OCI-LY7 (cell line): ENCODE measurements around the gene GGA2. TPM values are rescaled to one million over a fixed set of nuclear protein-coding genes. Genes with fewer than 3 reads are reported as not detected.
"Not testable (repeated sequence)": the region's sequence is repeated elsewhere in the genome, so short reads cannot be mapped to it uniquely, and the experiment has no call there.

Experiments used
- BruUV-seq: library from RNA; stranded (reverse); fragments of 400-500 nt; replicated peaks from 2 replicates; lab custom pipeline; 2021; lab: Mats Ljungman, UMichigan
- CTCF ChIA-PET: fragments of 300-600 bp; sonication (Branson Sonifier 250); formaldehyde crosslinking; loops from one replicate; lab custom pipeline; 2022; ENCODE audit warnings: antibody characterized with exemption; ENCODE audit not compliant: unreplicated experiment; lab: Charles Lee
- POLR2A ChIA-PET: fragments of 300-600 bp; sonication (Branson Sonifier 250); formaldehyde crosslinking; loops from one replicate; lab custom pipeline; 2022; ENCODE audit warnings: antibody characterized with exemption; lab: Charles Lee
- DNase-seq: peaks from one replicate; pipeline ENCODE4 v3.0.0-alpha.2; 2015; ENCODE audit warnings: low spot score
- H2AFZ ChIP-seq: fragments of 200-600 bp; sonication (generic), shearing (Covaris generic); 2 replicates; pipeline ENCODE4 v1.6.1; 2014; ENCODE audit warnings: mild to moderate bottlenecking, antibody characterized with exemption, low read length, moderate library complexity
- H3K27ac ChIP-seq: fragments of 200-600 bp; sonication (generic); 2 replicates; pipeline ENCODE4 v1.5.1; 2014; ENCODE audit warnings: mixed run types, low read depth, mild to moderate bottlenecking, moderate library complexity, low read length, inconsistent platforms; ENCODE audit not compliant: poor library complexity, severe bottlenecking
- H3K36me3 ChIP-seq: fragments of 200-600 bp; sonication (generic); 2 replicates; pipeline ENCODE4 v1.6.1; 2014; ENCODE audit warnings: mild to moderate bottlenecking, antibody characterized with exemption, low read length, moderate library complexity, mixed read lengths; ENCODE audit not compliant: insufficient read depth
- H3K4me1 ChIP-seq: fragments of 200-600 bp; sonication (generic); 2 replicates; pipeline ENCODE4 v1.5.1; 2014; ENCODE audit warnings: mild to moderate bottlenecking, low read length; ENCODE audit not compliant: insufficient read depth, poor library complexity, severe bottlenecking
- H3K4me2 ChIP-seq: fragments of 200-600 bp; sonication (generic); 2 replicates; pipeline ENCODE4 v1.6.1; 2014; ENCODE audit warnings: mild to moderate bottlenecking, low read length
- H3K4me3 ChIP-seq: fragments of 200-600 bp; sonication (generic); 2 replicates; pipeline ENCODE4 v1.5.1; 2014; ENCODE audit warnings: mild to moderate bottlenecking, low read depth, low read length; ENCODE audit not compliant: poor library complexity, severe bottlenecking
- H3K79me2 ChIP-seq: fragments of 200-600 bp; sonication (generic); 2 replicates; pipeline ENCODE4 v1.6.1; 2016; ENCODE audit warnings: low read depth, mild to moderate bottlenecking, low read length, moderate library complexity, mixed read lengths; ENCODE audit not compliant: insufficient read depth
- H3K9me2 ChIP-seq: fragments of 200-600 bp; sonication (generic); 2 replicates; pipeline ENCODE4 v1.6.1; 2016; ENCODE audit warnings: mild to moderate bottlenecking, low read length, mixed read lengths; ENCODE audit not compliant: insufficient read depth
- H3K9me3 ChIP-seq: fragments of 200-600 bp; sonication (generic); 2 replicates; pipeline ENCODE4 v1.6.1; 2014; ENCODE audit warnings: mild to moderate bottlenecking, mixed run types, low read length, mixed read lengths
- H4K20me1 ChIP-seq: fragments of 200-600 bp; sonication (generic); 2 replicates; pipeline ENCODE4 v1.6.1; 2014; ENCODE audit warnings: mild to moderate bottlenecking, antibody characterized with exemption, low read length, moderate library complexity, mixed read lengths; ENCODE audit not compliant: insufficient read depth
- EZH2phosphoT487 ChIP-seq: fragments of 200-600 bp; sonication (generic); IDR thresholded peaks from 2 replicates; pipeline ENCODE4 v1.6.1; 2018; ENCODE audit warnings: low read depth, borderline replicate concordance, mild to moderate bottlenecking, mixed run types, antibody characterized with exemption, low read length, moderate library complexity, mixed read lengths
- intact Hi-C: fragments of 100-400 bp; cut with micrococcal nuclease; formaldehyde crosslinking; loops from one replicate; pipeline ENCODE4 v1.10.0; 2022; ENCODE audit not compliant: unreplicated experiment
- total RNA-seq, 2 experiments: library from RNA; depleted of rRNA in 1 of 2; stranded (reverse); fragments of >200 nt in 1 of 2; shearing (Covaris generic) in 1 of 2; gene quantifications; 2 replicates each; pipeline ENCODE4 v1.2.3, GENCODE V29; 2014 to 2022
- TF ChIP-seq, protein P1 (sequence below): fragments of 200-600 bp; sonication (generic); conservative IDR thresholded peaks from 2 replicates; pipeline ENCODE4 v1.5.1; 2014; ENCODE audit warnings: mild to moderate bottlenecking, antibody characterized with exemption, low read length, moderate library complexity, mixed read lengths

Gene GGA2
- total RNA-seq, 2 experiments from 2014 or later = 213 to 580 TPM

DNA sequence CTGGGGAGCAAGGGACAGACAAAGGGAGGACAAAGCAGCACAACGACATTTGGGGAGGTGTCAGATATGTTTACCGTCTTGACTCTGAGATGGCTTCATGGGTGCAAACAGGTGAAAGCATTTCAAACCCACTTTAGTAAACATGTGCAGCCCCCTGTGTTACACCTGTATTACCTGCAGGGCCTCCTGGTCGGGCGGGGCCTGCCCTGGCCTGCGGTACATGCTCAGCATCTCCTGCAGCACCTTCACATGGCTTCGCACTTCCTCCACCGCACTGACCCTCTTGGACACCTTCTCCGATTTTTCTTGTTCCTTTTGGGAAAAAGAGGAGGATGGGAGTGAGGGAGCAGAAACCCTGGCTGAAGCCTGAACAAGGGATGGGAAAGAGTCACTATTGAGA, 24.5 kb downstream of the GGA2 start:
- Histone ChIP-seq H3K4me1 (no peaks in the 10 kb centered on the region), H3K4me2 (no peak overlapping the region), H3K79me2 (peaks cover 16% of the 10 kb centered on the region; the same call in 1 of the 2 replicates), H3K36me3 (peaks cover 100% of the 10 kb centered on the region), H3K9me3 (no peaks in the 10 kb centered on the region), H3K4me3 (no peak overlapping the region), H3K27ac (no peak overlapping the region), H4K20me1 (peaks cover 5% of the 10 kb centered on the region; the same call in 1 of the 2 replicates), H2AFZ (no peak overlapping the region), H3K9me2 (no peaks in the 10 kb centered on the region)
- ChIA-PET POLR2A (no interaction called here), CTCF (no interaction called here)
- intact Hi-C loops = no loop called here
- no peak for DNase-seq
- TF ChIP-seq, protein P1, sequence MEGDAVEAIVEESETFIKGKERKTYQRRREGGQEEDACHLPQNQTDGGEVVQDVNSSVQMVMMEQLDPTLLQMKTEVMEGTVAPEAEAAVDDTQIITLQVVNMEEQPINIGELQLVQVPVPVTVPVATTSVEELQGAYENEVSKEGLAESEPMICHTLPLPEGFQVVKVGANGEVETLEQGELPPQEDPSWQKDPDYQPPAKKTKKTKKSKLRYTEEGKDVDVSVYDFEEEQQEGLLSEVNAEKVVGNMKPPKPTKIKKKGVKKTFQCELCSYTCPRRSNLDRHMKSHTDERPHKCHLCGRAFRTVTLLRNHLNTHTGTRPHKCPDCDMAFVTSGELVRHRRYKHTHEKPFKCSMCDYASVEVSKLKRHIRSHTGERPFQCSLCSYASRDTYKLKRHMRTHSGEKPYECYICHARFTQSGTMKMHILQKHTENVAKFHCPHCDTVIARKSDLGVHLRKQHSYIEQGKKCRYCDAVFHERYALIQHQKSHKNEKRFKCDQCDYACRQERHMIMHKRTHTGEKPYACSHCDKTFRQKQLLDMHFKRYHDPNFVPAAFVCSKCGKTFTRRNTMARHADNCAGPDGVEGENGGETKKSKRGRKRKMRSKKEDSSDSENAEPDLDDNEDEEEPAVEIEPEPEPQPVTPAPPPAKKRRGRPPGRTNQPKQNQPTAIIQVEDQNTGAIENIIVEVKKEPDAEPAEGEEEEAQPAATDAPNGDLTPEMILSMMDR = no peak
- TF ChIP-seq EZH2phosphoT487 = no peak
- no TSS peak for BruUV-seq

- TF ChIP-seq, protein P1 = no peak
- no peak for TF ChIP-seq EZH2phosphoT487
- Histone ChIP-seq H2AFZ (no peak overlapping the region), H3K27ac (no peak overlapping the region), H4K20me1 (peaks cover 5% of the 10 kb centered on the region; the same call in 1 of the 2 replicates), H3K9me2 (no peaks in the 10 kb centered on the region), H3K4me3 (no peak overlapping the region), H3K4me1 (no peaks in the 10 kb centered on the region), H3K4me2 (no peak overlapping the region), H3K9me3 (no peaks in the 10 kb centered on the region), H3K79me2 (peaks cover 15% of the 10 kb centered on the region; the same call in 1 of the 2 replicates), H3K36me3 (peaks cover 100% of the 10 kb centered on the region)
- POLR2A ChIA-PET = no interaction called here
- intact Hi-C loops = no loop called here
- CTCF ChIA-PET = no interaction called here
- DNase-seq = no peak
- BruUV-seq = no TSS peak
These were observed 25.1 kb downstream of the GGA2 start for GRCh38 chr16:23485257-23485614.

DNA sequence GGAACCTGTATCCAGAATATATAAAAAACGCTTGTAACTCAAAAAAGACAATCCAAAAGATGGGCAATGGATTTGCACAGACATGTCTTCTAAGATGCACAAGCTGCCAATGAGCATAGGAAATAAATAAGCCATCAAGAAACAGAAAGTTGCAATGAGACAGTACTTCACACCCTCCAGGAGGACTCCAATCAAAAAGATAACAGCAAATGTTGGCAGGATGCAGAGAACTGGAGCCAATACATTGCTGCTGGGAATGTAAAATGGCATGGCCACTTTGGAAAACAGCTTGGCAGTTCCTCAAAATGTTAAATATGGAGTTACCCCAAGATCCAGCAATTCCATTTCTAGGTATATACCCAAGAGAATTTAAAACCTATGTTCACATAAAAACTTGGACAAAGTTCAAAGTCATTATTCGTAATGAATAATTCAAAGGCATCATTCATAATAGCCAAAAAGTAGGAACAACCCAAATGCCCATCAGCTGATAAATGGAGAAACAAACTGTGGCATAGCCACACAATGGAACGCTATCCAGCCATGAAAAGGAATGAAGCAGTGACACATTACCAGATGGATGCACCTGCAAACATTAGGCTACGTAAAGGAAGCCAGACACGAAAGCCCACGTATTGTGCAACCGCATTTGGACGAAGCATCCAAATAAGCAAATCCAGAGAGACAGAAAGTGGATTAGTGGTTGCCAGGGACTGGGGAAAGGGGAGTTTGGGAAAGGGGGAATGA, 25.6 kb downstream of the GGA2 start:
- DNase-seq = no peak
- Histone ChIP-seq H3K4me3 (no peak overlapping the region), H3K9me3 (no peaks in the 10 kb centered on the region), H3K4me2 (no peak overlapping the region), H3K9me2 (no peaks in the 10 kb centered on the region), H3K4me1 (no peaks in the 10 kb centered on the region), H4K20me1 (peaks cover 5% of the 10 kb centered on the region; the same call in 1 of the 2 replicates), H2AFZ (no peak overlapping the region), H3K36me3 (peaks cover 100% of the 10 kb centered on the region), H3K79me2 (peaks cover 15% of the 10 kb centered on the region; the same call in 1 of the 2 replicates), H3K27ac (no peak overlapping the region)
- TF ChIP-seq, protein P1 = no peak
- TF ChIP-seq EZH2phosphoT487 = no peak
- no TSS peak for BruUV-seq
- intact Hi-C loops = no loop called here
- ChIA-PET CTCF (no interaction called here), POLR2A (no interaction called here)

DNA sequence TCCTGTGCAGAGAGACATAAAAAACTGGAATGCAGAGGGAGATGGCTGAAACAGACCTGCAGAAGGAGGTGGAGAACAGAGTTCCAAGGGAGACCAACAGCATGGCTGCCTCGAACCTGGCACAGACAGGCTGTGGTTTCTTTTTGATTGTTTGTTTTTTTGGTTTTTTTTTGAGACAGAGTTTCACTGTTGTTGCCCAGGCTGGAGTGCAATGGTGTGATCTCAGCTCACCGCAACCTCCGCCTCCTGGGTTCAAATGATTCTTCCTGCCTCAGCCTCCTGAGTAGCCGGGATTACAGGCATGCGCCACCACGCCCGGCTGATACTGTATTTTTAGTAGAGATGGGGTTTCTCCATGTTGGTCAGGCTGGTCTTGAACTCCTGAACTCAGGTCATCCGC, 26.8 kb downstream of the GGA2 start:
- BruUV-seq, H3K4me3 ChIP-seq, DNase-seq, H3K9me3 ChIP-seq, POLR2A ChIA-PET, H3K79me2 ChIP-seq, H3K4me1 ChIP-seq, H3K9me2 ChIP-seq, intact Hi-C loops, CTCF ChIA-PET, H3K4me2 ChIP-seq, H4K20me1 ChIP-seq, H3K27ac ChIP-seq, H2AFZ ChIP-seq: not testable (repeated sequence)
- peaks cover 100% of the 10 kb centered on the region for H3K36me3 ChIP-seq
